ENCODE data around the gene NAA50. TPM values are rescaled to one million over a fixed set of nuclear protein-coding genes. Genes with fewer than 3 reads are reported as not detected.

NAA50 gene
- total and polyA plus RNA-seq, 2 donors (not counting 1 experiment from before 2014, with no cell fraction given) = 27.6 to 116 TPM

- H3K27ac Mint-ChIP-seq = no peak overlapping the region
- H3K79me2 ChIP-seq (ENCODE audit: control insufficient read depth, insufficient read depth, low read length) = no peaks in the 10 kb centered on the region
- no peak overlapping the region for H3K4me3 Mint-ChIP-seq
- POLR2A ChIA-PET = no interaction called here
- H3K27me3 ChIP-seq (replicated peaks in 1 of 4; ENCODE audit: control extremely low read depth in 1 of 4, control insufficient read depth in 3 of 4, insufficient read depth in 4 of 4, low read length in 3 of 4) = no peaks in the 10 kb centered on the region
- 82% methylated on average over 3 of the region's 4 CpGs for WGBS (ENCODE audit: insufficient coverage)
- H3K4me1 ChIP-seq (ENCODE audit: control insufficient read depth in 2 of 2, insufficient read depth in 2 of 2, low read length in 2 of 2) = no peaks in the 10 kb centered on the region
- intact Hi-C loops (cut with micrococcal nuclease) = no loop called here
- H4K20me1 ChIP-seq (ENCODE audit: control insufficient read depth, insufficient read depth, low read length, poor library complexity, severe bottlenecking) = no peaks in the 10 kb centered on the region
- TF ChIP-seq CTCF (IDR thresholded peaks at IDR 0.05) (no peak), EZH2 (IDR thresholded peaks at IDR 0.05; ENCODE audit: borderline replicate concordance, insufficient read depth, low read depth, low read length, poor library complexity, severe bottlenecking) (no peak)
- H3K36me3 ChIP-seq (replicated peaks in 1 of 2; ENCODE audit: control extremely low read depth in 1 of 2, control insufficient read depth in 1 of 2, extremely low read depth in 1 of 2, insufficient read depth in 2 of 2, low read length in 1 of 2) = peaks cover 0 to 30% of the 10 kb centered on the region in 2 experiments
- ATAC-seq (ENCODE audit: low read depth) (no peak), DNase-seq (no peak)
- H3K4me2 ChIP-seq (replicated peaks; ENCODE audit: low read depth, low read length, poor library complexity, severe bottlenecking) = no peak overlapping the region
- no peak overlapping the region for H3K27ac ChIP-seq (ENCODE audit: low read length in 2 of 2)
- H2AFZ ChIP-seq (ENCODE audit: insufficient read depth, low read depth, low read length, poor library complexity, severe bottlenecking) = no peak overlapping the region
- H3K9me3 ChIP-seq (ENCODE audit: control extremely low read depth in 1 of 3, control insufficient read depth in 2 of 3, insufficient read depth in 1 of 3, low read length in 2 of 3) = no peaks in the 10 kb centered on the region
- CTCF ChIA-PET = interaction anchor here (0.9 to 2.0 kb wide), 4 partner anchors 18 to 49 kb away, joined by 3 to 7 read pairs (median 3); partner anchors contain the start of genes ATP6V1A and NAA50
- H3K9me3 Mint-ChIP-seq (ENCODE audit: insufficient read depth) = no peaks in the 10 kb centered on the region
- H3K9ac ChIP-seq (ENCODE audit: low read length) = no peak overlapping the region
- no peaks in the 10 kb centered on the region for H3K4me1 Mint-ChIP-seq
- no peak overlapping the region for H3K4me3 ChIP-seq (ENCODE audit: control extremely low read depth in 1 of 5, extremely low read depth in 1 of 5, insufficient read depth in 1 of 5, low read depth in 2 of 5, low read length in 4 of 5)
- H3K27me3 Mint-ChIP-seq = no peaks in the 10 kb centered on the region
Observed at GRCh38 chr3:113794526-113794925, 48.5 kb upstream of the NAA50 start.

- Mint-ChIP-seq H3K9me3 (ENCODE audit: insufficient read depth) (no peaks in the 10 kb centered on the region), H3K4me1 (peaks cover 3% of the 10 kb centered on the region), H3K4me3 (no peak overlapping the region), H3K27me3 (no peaks in the 10 kb centered on the region), H3K27ac (no peak overlapping the region)
- intact Hi-C loops (cut with micrococcal nuclease) = no loop called here
- no peaks in the 10 kb centered on the region for H3K27me3 ChIP-seq (replicated peaks in 1 of 4; ENCODE audit: control extremely low read depth in 1 of 4, control insufficient read depth in 3 of 4, insufficient read depth in 4 of 4, low read length in 3 of 4)
- ATAC-seq (ENCODE audit: low read depth) = no peak
- ChIA-PET POLR2A (interaction anchor here (1.6 kb wide), 1 partner anchor 39 kb away, joined by 5 read pairs; no protein-coding TSS in a partner anchor), CTCF (no interaction called here)
- no peak for TF ChIP-seq CTCF (IDR thresholded peaks at IDR 0.05)
- TF ChIP-seq EZH2 (IDR thresholded peaks at IDR 0.05; ENCODE audit: borderline replicate concordance, insufficient read depth, low read depth, low read length, poor library complexity, severe bottlenecking) = no peak
- H4K20me1 ChIP-seq (ENCODE audit: control insufficient read depth, insufficient read depth, low read length, poor library complexity, severe bottlenecking) = no peaks in the 10 kb centered on the region
- H3K9me3 ChIP-seq (ENCODE audit: control extremely low read depth in 1 of 3, control insufficient read depth in 2 of 3, insufficient read depth in 1 of 3, low read length in 2 of 3) = no peaks in the 10 kb centered on the region
- no peak overlapping the region for H3K4me2 ChIP-seq (replicated peaks; ENCODE audit: low read depth, low read length, poor library complexity, severe bottlenecking)
- H3K9ac ChIP-seq (ENCODE audit: low read length) = no peak overlapping the region
- H2AFZ ChIP-seq (ENCODE audit: insufficient read depth, low read depth, low read length, poor library complexity, severe bottlenecking) = no peak overlapping the region
- DNase-seq = no peak
- peaks cover 3 to 4% of the 10 kb centered on the region in 2 donors for H3K4me1 ChIP-seq (ENCODE audit: control insufficient read depth in 2 of 2, insufficient read depth in 2 of 2, low read length in 2 of 2)
- no peaks in the 10 kb centered on the region for H3K79me2 ChIP-seq (ENCODE audit: control insufficient read depth, insufficient read depth, low read length)
- H3K4me3 ChIP-seq (ENCODE audit: control extremely low read depth in 1 of 5, extremely low read depth in 1 of 5, insufficient read depth in 1 of 5, low read depth in 2 of 5, low read length in 4 of 5) = no peak overlapping the region
- H3K27ac ChIP-seq (ENCODE audit: low read length in 2 of 2) = no peak overlapping the region
- peaks cover 3 to 35% of the 10 kb centered on the region in 2 experiments for H3K36me3 ChIP-seq (replicated peaks in 1 of 2; ENCODE audit: control extremely low read depth in 1 of 2, control insufficient read depth in 1 of 2, extremely low read depth in 1 of 2, insufficient read depth in 2 of 2, low read length in 1 of 2)
Observed at GRCh38 chr3:113791381-113791780, 45.3 kb upstream of the NAA50 start.
